Activated T-helper 2 cell treated with anti-CD3 and anti-CD28 coated beads, Interferon-gamma antibody, Interleukin-2, Interleukin-4, amounts not matched to agents 10 μg/mL and 5 μg/mL and 100 μg/mL, durations not matched to agents 14 hours and 24 hours and 36 hours (primary cell): ENCODE measurements around the gene NXF2. TPM values are rescaled to one million over a fixed set of nuclear protein-coding genes. Genes with fewer than 3 reads are reported as not detected.

Source experiments
- total RNA-seq: library from RNA; stranded (reverse); gene quantifications from 2 replicates; pipeline ENCODE4 v1.2.3, GENCODE V29; 2022

Gene NXF2
- total RNA-seq, 1 donor from 2014 or later = not detected

Other genes with a start within 250 kb of the NXF2 start
- not detected in 2 replicates for gene TCEAL2, start 121.5 kb upstream of the NXF2 start, total RNA-seq
- not detected in 2 replicates for gene TCEAL6, start 104.7 kb upstream of the NXF2 start, total RNA-seq
- gene BEX5, start 91.2 kb upstream of the NXF2 start, total RNA-seq = 1.9 and 2.8 TPM in 2 replicates
- gene TCP11X1, start 31.9 kb upstream of the NXF2 start, total RNA-seq = not detected in 2 replicates
- gene NXF2B, start 192.8 kb downstream of the NXF2 start, total RNA-seq = not detected in 2 replicates
- gene TCP11X2, start 224.6 kb downstream of the NXF2 start, total RNA-seq = not detected in 2 replicates